HG03103 (cell line): ENCODE measurements around the gene BEST2.
"Not testable (repeated sequence)": the region's sequence is repeated elsewhere in the genome, so short reads cannot be mapped to it uniquely, and the experiment has no call there.

Experiments used
- ATAC-seq: cut with Tn5 transposase; IDR thresholded peaks from one replicate; pipeline ENCODE4 v1.9.1; 2021; ENCODE audit warnings: low read depth; ENCODE audit not compliant: unreplicated experiment

The BEST2 gene

GRCh38 chr19:12751635-12752034, at the start of gene BEST2:
Gene BEST2 (plus strand): TSS chr19:12751791. CDS start chr19:12752593, 802 bp downstream.
- no peak for ATAC-seq

GRCh38 chr19:12703046-12703445, 48.5 kb upstream of the BEST2 start:
- no peak for ATAC-seq

GRCh38 chr19:12705169-12705568, 46.4 kb upstream of the BEST2 start:
- no peak for ATAC-seq

- no peak for ATAC-seq
These were observed 45.8 kb upstream of the BEST2 start for GRCh38 chr19:12705654-12706331.

- no peak for ATAC-seq
These were observed 45.3 kb upstream of the BEST2 start for GRCh38 chr19:12706332-12706718.

- no peak for ATAC-seq
These were observed 43.0 kb upstream of the BEST2 start for GRCh38 chr19:12708641-12709040.

GRCh38 chr19:12711187-12711586, 40.4 kb upstream of the BEST2 start:
- ATAC-seq = no peak

GRCh38 chr19:12712077-12712476, 39.5 kb upstream of the BEST2 start:
- ATAC-seq = not testable (repeated sequence)

- not testable (repeated sequence) for ATAC-seq
These were observed 38.3 kb upstream of the BEST2 start for GRCh38 chr19:12713304-12713703.

GRCh38 chr19:12715102-12715501, 36.5 kb upstream of the BEST2 start:
- ATAC-seq = no peak

- no peak for ATAC-seq
These were observed 35.7 kb upstream of the BEST2 start for GRCh38 chr19:12715929-12716328.

- no peak for ATAC-seq
These were observed 31.3 kb upstream of the BEST2 start for GRCh38 chr19:12720296-12720695.

- ATAC-seq = no peak
These were observed 30.5 kb upstream of the BEST2 start for GRCh38 chr19:12720851-12721655.

GRCh38 chr19:12721656-12722565, 29.7 kb upstream of the BEST2 start:
- ATAC-seq = peak; percentile 25

- ATAC-seq = peak; percentile 68
These were observed 28.8 kb upstream of the BEST2 start for GRCh38 chr19:12722566-12723380.

- ATAC-seq = no peak
These were observed 28.3 kb upstream of the BEST2 start for GRCh38 chr19:12723381-12723640.

GRCh38 chr19:12723641-12724426, 27.8 kb upstream of the BEST2 start, which contains the start of gene TNPO2:
Gene TNPO2 (minus strand): TSS chr19:12723932. CDS start chr19:12720977, 2,955 bp downstream.
- ATAC-seq = no peak

GRCh38 chr19:12725612-12726011, 26.0 kb upstream of the BEST2 start:
- not testable (repeated sequence) for ATAC-seq

- ATAC-seq = no peak
These were observed 24.6 kb upstream of the BEST2 start for GRCh38 chr19:12726988-12727316.
